ENCODE measurements around the gene UBE2D2.
A peak's percentile ranks its signal among the peaks of the same experiment; 100 is the strongest.
"Not testable (repeated sequence)": the region's sequence is repeated elsewhere in the genome, so short reads cannot be mapped to it uniquely, and the experiment has no call there.

Gene UBE2D2

DNA sequence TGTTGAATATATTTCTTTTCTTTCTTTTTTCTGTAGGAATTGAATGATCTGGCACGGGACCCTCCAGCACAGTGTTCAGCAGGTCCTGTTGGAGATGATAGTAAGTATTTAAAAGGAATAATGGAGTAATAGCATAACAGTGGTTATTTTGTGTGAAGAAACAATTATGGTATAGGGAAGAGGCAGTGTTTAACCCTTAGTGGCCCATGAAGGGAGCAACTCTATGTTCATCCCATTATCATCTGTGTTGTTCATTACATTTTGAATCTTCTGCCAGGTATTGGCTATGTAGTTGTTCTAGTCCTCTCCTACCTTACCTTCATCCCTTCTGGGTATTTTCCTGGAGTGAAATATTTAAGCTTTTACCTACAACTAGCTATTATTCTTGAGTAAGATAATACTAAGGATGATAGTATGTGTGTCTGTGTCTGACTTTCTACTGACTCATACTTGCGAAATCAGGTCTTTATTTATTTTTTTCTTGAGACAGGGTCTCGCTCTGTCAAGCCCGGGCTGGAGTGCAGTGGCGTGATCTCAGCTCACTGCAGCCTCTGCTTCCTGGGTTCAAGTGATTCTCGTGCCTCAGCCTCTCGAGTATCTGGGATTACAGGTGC is 39.3 kb downstream of the UBE2D2 start:
- H3K4me3 ChIP-seq (ENCODE audit: low read length) = no peak overlapping the region
- no peaks in the 10 kb centered on the region for H3K9me3 ChIP-seq (ENCODE audit: control insufficient read depth, low read length)
- H3K4me1 ChIP-seq (ENCODE audit: control insufficient read depth, insufficient read depth, low read length) = no peaks in the 10 kb centered on the region
- no peaks in the 10 kb centered on the region for H3K36me3 ChIP-seq (ENCODE audit: control insufficient read depth, insufficient read depth, low read length)
- no peak overlapping the region for H3K9ac ChIP-seq (ENCODE audit: low read length)
- H3K27me3 ChIP-seq (ENCODE audit: control insufficient read depth, insufficient read depth, low read length) = no peaks in the 10 kb centered on the region

- Histone ChIP-seq H3K27me3 (ENCODE audit: control insufficient read depth, insufficient read depth, low read length) (no peaks in the 10 kb centered on the region), H3K4me3 (ENCODE audit: low read length) (no peak overlapping the region), H3K36me3 (ENCODE audit: control insufficient read depth, insufficient read depth, low read length) (no peaks in the 10 kb centered on the region), H3K4me1 (ENCODE audit: control insufficient read depth, insufficient read depth, low read length) (no peaks in the 10 kb centered on the region), H3K9ac (ENCODE audit: low read length) (no peak overlapping the region), H3K9me3 (ENCODE audit: control insufficient read depth, low read length) (no peaks in the 10 kb centered on the region)
These were observed 40.3 kb downstream of the UBE2D2 start for GRCh38 chr5:139601429-139601828.

GRCh38 chr5:139601948-139602347 is 40.8 kb downstream of the UBE2D2 start:
- not testable (repeated sequence) for H3K9me3 ChIP-seq (ENCODE audit: control insufficient read depth, low read length); H3K27me3 ChIP-seq (ENCODE audit: control insufficient read depth, insufficient read depth, low read length); H3K9ac ChIP-seq (ENCODE audit: low read length); H3K4me3 ChIP-seq (ENCODE audit: low read length); H3K4me1 ChIP-seq (ENCODE audit: control insufficient read depth, insufficient read depth, low read length); H3K36me3 ChIP-seq (ENCODE audit: control insufficient read depth, insufficient read depth, low read length)

- Histone ChIP-seq H3K9ac (ENCODE audit: low read length) (no peak overlapping the region), H3K9me3 (ENCODE audit: control insufficient read depth, low read length) (no peaks in the 10 kb centered on the region), H3K4me1 (ENCODE audit: control insufficient read depth, insufficient read depth, low read length) (no peaks in the 10 kb centered on the region), H3K36me3 (ENCODE audit: control insufficient read depth, insufficient read depth, low read length) (no peaks in the 10 kb centered on the region), H3K27me3 (ENCODE audit: control insufficient read depth, insufficient read depth, low read length) (no peaks in the 10 kb centered on the region), H3K4me3 (ENCODE audit: low read length) (no peak overlapping the region)
These were observed 44.7 kb downstream of the UBE2D2 start for GRCh38 chr5:139605887-139606286.

DNA sequence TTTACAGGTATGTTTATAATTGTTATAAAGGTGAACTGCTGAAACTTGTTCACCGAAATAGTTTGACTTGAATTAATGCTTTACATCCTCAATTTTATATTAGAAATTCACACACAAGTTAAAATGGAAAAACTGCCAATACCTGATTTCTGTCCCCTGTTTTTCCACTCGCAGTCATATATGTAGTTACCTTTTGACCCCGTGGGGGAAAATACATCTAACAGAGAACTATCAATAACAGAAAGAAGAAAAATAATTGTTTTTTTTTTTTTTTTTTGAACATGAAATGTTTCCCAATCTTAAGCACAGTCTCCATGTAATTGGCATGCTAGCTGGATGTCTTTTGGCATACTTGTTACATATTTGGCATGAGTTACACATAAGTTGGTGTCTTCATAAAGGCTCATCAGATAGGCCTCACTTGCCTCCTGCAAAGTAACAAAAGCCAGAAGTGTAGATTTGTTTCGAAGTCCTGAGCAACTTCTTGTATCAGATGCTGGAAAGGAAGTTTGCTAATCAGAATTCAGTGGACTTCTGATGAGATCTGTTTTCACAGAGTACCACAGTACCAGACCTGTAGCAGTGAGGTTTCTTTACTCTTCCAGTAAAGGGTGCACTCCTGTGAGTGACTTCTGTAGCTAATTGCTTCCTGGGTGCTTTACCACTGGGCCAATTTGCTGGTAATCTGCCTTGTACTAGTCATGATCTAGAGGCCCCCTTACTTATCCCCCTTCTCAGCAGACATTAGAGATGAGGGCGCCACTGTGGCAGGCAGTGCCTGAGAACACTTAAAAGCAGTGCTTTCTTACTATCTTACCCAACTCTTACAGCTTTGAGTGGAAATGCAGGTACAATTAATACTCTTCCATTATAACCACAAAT is 50.8 kb downstream of the UBE2D2 start:
- Histone ChIP-seq H3K4me1 (ENCODE audit: control insufficient read depth, insufficient read depth, low read length) (peaks cover 6% of the 10 kb centered on the region), H3K4me3 (ENCODE audit: low read length) (no peak overlapping the region), H3K9me3 (ENCODE audit: control insufficient read depth, low read length) (no peaks in the 10 kb centered on the region), H3K36me3 (ENCODE audit: control insufficient read depth, insufficient read depth, low read length) (no peaks in the 10 kb centered on the region), H3K9ac (ENCODE audit: low read length) (no peak overlapping the region), H3K27me3 (ENCODE audit: control insufficient read depth, insufficient read depth, low read length) (no peaks in the 10 kb centered on the region)

DNA sequence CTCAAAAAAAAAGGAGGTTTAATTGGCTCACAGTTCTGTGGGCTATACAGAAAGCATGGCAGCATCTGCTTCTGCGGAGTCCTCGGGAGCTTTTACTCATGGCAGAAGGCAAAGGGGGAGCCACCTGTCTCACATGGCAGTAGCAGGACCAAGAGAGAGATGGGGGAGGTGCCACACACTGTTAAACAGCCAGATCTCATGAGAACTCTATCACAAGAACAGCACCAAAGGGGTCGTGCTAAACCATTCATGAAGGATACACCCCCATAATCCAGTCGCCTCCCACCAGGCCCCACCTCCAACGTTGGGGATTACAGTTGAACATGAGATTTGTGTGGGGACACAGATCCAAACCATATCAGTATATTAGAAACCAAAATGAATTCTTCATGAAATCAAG is 58.7 kb downstream of the UBE2D2 start:
- Histone ChIP-seq H3K4me1 (ENCODE audit: control insufficient read depth, insufficient read depth, low read length) (no peaks in the 10 kb centered on the region), H3K4me3 (ENCODE audit: low read length) (no peak overlapping the region), H3K9ac (ENCODE audit: low read length) (no peak overlapping the region), H3K27me3 (ENCODE audit: control insufficient read depth, insufficient read depth, low read length) (no peaks in the 10 kb centered on the region), H3K9me3 (ENCODE audit: control insufficient read depth, low read length) (no peaks in the 10 kb centered on the region), H3K36me3 (ENCODE audit: control insufficient read depth, insufficient read depth, low read length) (peaks cover 3% of the 10 kb centered on the region)

GRCh38 chr5:139625398-139625797 is 64.3 kb downstream of the UBE2D2 start:
- not testable (repeated sequence) for H3K36me3 ChIP-seq (ENCODE audit: control insufficient read depth, insufficient read depth, low read length); H3K27me3 ChIP-seq (ENCODE audit: control insufficient read depth, insufficient read depth, low read length); H3K9me3 ChIP-seq (ENCODE audit: control insufficient read depth, low read length); H3K9ac ChIP-seq (ENCODE audit: low read length); H3K4me1 ChIP-seq (ENCODE audit: control insufficient read depth, insufficient read depth, low read length); H3K4me3 ChIP-seq (ENCODE audit: low read length)

GRCh38 chr5:139630855-139631254 is 69.7 kb downstream of the UBE2D2 start:
- H3K36me3 ChIP-seq (ENCODE audit: control insufficient read depth, insufficient read depth, low read length) = no peaks in the 10 kb centered on the region
- no peak overlapping the region for H3K4me3 ChIP-seq (ENCODE audit: low read length)
- peaks cover 19% of the 10 kb centered on the region for H3K4me1 ChIP-seq (ENCODE audit: control insufficient read depth, insufficient read depth, low read length)
- H3K27me3 ChIP-seq (ENCODE audit: control insufficient read depth, insufficient read depth, low read length) = no peaks in the 10 kb centered on the region
- no peaks in the 10 kb centered on the region for H3K9me3 ChIP-seq (ENCODE audit: control insufficient read depth, low read length)
- H3K9ac ChIP-seq (ENCODE audit: low read length) = no peak overlapping the region

GRCh38 chr5:139631520-139632165 is 70.5 kb downstream of the UBE2D2 start:
- H3K4me1 ChIP-seq (ENCODE audit: control insufficient read depth, insufficient read depth, low read length) = peaks cover 27% of the 10 kb centered on the region
- H3K4me3 ChIP-seq (ENCODE audit: low read length) = no peak overlapping the region
- no peak overlapping the region for H3K9ac ChIP-seq (ENCODE audit: low read length)
- no peaks in the 10 kb centered on the region for H3K36me3 ChIP-seq (ENCODE audit: control insufficient read depth, insufficient read depth, low read length)
- no peaks in the 10 kb centered on the region for H3K9me3 ChIP-seq (ENCODE audit: control insufficient read depth, low read length)
- no peaks in the 10 kb centered on the region for H3K27me3 ChIP-seq (ENCODE audit: control insufficient read depth, insufficient read depth, low read length)

DNA sequence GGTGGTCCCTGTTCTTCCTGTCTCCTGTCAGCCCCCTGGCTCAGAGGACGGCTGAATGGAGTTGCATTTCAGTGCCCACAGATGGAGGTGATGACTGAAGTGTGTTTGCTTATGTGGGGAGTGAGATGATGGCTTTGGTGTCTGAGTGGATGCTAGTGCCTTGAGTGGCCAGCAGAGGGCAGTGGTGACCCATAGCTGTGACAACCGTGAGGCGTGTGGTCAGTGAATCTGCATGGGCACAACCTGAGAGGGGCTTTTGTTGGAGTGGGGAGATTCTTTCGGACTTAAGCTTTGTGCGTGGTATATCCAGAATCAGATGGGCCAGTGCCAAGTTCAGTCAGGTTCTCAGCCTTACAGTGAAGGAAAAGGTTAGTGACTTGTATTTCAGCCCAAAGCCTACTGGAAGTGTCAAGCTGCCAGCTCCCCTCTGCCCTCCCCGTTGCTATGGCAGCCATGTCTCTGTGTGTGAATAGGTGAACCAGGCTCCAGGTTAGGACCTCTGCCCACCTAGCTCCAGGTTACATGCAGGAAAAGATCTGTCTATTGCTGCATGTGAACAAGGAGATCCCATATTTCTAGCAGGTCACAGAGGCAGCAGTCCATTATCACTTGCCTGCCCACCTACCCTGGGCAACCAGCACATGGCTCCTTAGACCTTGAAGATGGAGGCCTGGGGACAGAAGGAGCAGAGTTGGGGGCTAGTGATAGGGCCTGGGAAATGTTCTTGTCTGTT is 72.3 kb downstream of the UBE2D2 start:
- Histone ChIP-seq H3K4me3 (ENCODE audit: low read length) (no peak overlapping the region), H3K4me1 (ENCODE audit: control insufficient read depth, insufficient read depth, low read length) (peaks cover 42% of the 10 kb centered on the region), H3K9me3 (ENCODE audit: control insufficient read depth, low read length) (no peaks in the 10 kb centered on the region), H3K36me3 (ENCODE audit: control insufficient read depth, insufficient read depth, low read length) (no peaks in the 10 kb centered on the region), H3K27me3 (ENCODE audit: control insufficient read depth, insufficient read depth, low read length) (no peaks in the 10 kb centered on the region), H3K9ac (ENCODE audit: low read length) (peak overlapping the region; percentile 32)

- Histone ChIP-seq H3K9me3 (ENCODE audit: control insufficient read depth, low read length) (no peaks in the 10 kb centered on the region), H3K27me3 (ENCODE audit: control insufficient read depth, insufficient read depth, low read length) (no peaks in the 10 kb centered on the region), H3K4me3 (ENCODE audit: low read length) (no peak overlapping the region), H3K4me1 (ENCODE audit: control insufficient read depth, insufficient read depth, low read length) (peaks cover 47% of the 10 kb centered on the region), H3K36me3 (ENCODE audit: control insufficient read depth, insufficient read depth, low read length) (no peaks in the 10 kb centered on the region), H3K9ac (ENCODE audit: low read length) (no peak overlapping the region)
These were observed 72.8 kb downstream of the UBE2D2 start for GRCh38 chr5:139634028-139634325.

DNA sequence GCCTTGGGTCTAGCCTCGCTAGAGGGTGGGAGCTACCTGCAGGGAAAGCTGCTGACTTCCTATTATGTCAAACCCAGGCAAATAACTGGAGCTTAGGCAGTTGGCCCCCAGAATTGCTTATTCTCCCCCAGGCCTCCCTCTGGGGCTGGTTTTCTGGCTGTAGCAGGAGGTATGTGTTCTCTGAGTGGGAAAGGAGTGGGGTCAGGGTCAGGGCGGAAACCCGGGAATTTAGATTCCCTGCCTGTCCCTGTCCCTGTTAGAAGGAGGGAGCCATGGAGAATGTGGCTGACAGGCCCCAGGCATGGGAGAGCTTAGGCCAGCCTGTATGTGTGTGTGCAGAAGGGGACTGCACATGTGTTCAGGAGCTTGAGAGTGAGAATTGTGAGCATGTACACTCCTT is 73.4 kb downstream of the UBE2D2 start:
- Histone ChIP-seq H3K9me3 (ENCODE audit: control insufficient read depth, low read length) (no peaks in the 10 kb centered on the region), H3K27me3 (ENCODE audit: control insufficient read depth, insufficient read depth, low read length) (no peaks in the 10 kb centered on the region), H3K36me3 (ENCODE audit: control insufficient read depth, insufficient read depth, low read length) (no peaks in the 10 kb centered on the region), H3K9ac (ENCODE audit: low read length) (no peak overlapping the region), H3K4me1 (ENCODE audit: control insufficient read depth, insufficient read depth, low read length) (peaks cover 53% of the 10 kb centered on the region), H3K4me3 (ENCODE audit: low read length) (no peak overlapping the region)

Measured in mucosa of stomach (tissue), 1 donor.